NCI-H82 treated with DMSO at 0.1 percent for 48 hours (cell line): Measurements from ENCODE around the gene MARCHF5.
"Not testable (repeated sequence)": the region's sequence is repeated elsewhere in the genome, so short reads cannot be mapped to it uniquely, and the experiment has no call there.

Source experiments
- DNase-seq: peaks from one replicate; lab custom pipeline; 2025; ENCODE audit not compliant: unreplicated experiment; lab: John Stamatoyannopoulos, UW

The MARCHF5 gene

GRCh38 chr10:92304061-92304460 is 13.1 kb downstream of the MARCHF5 start:
- no peak for DNase-seq

GRCh38 chr10:92305133-92306072 is 14.4 kb downstream of the MARCHF5 start:
- no peak for DNase-seq

- no peak for DNase-seq
Measured at GRCh38 chr10:92309272-92309671, 18.3 kb downstream of the MARCHF5 start.

- no peak for DNase-seq
Measured at GRCh38 chr10:92313750-92314149, 22.8 kb downstream of the MARCHF5 start.

GRCh38 chr10:92316610-92317009 is 25.6 kb downstream of the MARCHF5 start:
- no peak for DNase-seq

- no peak for DNase-seq
Measured at GRCh38 chr10:92323079-92323478, 32.1 kb downstream of the MARCHF5 start.

DNA sequence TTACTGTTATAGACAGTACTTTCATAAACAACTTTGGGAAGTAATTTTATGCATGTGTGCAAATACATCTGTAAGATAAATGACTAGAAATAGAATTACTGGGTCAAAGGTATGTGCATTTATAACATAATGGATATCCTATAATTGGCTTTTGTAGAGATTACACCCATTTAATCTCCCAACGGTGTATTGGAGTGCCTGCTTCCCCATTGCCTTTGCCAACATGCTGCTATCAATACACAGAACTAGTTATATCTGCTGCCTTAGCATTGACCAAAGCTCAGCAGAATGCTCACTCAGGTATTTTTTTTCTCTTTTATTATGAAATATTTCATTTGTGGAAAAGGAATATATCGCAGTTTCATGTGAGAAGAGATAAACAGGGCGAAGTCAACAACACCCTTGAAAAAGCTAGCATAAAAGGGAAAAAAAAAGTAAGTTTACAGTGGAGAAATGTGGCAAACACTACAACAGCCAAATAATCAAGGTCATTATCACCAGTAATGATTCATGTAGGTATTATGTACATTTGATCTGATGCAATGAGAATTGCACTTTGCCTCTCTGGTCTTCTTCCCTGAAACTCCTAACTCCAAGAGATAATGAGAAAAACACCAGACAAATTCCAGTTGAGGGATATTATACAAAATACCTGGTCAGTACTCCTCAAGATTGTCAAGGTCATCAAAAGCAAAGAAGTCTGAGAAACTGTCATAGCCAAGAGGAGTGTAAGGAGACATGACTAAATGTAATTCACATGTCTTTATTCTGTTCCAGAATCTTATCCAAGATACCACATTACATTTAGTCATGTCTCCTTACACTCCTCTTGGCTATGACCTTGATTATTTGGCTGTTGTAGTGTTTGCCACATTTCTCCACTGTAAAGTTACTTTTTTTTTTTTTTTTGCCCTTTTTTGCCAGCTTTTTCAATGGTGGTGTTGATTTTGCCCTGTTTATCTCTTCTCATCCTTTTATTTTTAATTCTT is 36.8 kb downstream of the MARCHF5 start:
- peak; percentile 49 for DNase-seq

- DNase-seq, result no peak
Measured at GRCh38 chr10:92328993-92329392, 38.0 kb downstream of the MARCHF5 start.

- DNase-seq, result not testable (repeated sequence)
Measured at GRCh38 chr10:92329927-92330326, 39.0 kb downstream of the MARCHF5 start.

DNA sequence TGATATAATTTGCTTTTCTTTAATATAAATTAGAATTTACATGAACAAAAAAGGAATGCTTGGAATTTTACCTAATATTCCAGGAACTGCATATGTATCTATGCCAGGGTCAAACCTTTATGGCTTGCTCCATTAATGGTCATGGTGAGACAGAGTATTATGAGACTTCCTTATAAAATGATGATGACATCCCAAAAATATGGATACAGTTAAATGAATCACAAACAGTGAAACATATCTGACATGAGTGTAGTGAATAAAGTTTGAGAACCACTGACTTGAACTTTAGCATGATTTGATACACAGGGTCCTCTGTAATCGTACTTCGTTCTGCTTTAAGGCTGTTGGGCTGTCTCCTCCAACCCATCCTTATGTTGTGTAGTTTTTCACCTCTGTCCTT is 51.8 kb downstream of the MARCHF5 start:
- DNase-seq, result no peak

DNA sequence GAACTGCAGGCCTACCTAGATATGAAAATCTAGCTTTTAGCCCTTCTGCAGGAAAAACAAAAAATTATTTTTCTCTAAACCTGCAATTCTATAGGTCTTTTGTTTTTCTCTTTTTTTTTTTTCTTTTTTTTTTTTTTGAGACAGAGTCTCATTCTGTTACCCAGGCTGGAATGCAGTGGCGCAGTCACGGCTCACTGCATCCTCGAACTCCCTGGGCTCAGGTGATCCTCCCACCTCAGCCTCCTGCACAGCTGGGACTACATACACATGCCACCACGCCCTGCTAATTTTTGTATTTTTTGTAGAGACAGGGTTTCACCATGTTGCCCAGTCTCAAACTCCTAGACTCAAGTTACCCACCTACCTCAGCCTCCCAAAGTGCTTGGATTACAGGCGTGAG is 54.6 kb downstream of the MARCHF5 start:
- DNase-seq, result not testable (repeated sequence)

- not testable (repeated sequence) for DNase-seq
Measured at GRCh38 chr10:92347035-92347676, 56.2 kb downstream of the MARCHF5 start.

GRCh38 chr10:92350411-92350810 is 59.4 kb downstream of the MARCHF5 start:
- no peak for DNase-seq

- no peak for DNase-seq
Measured at GRCh38 chr10:92354587-92354986, 63.6 kb downstream of the MARCHF5 start.

GRCh38 chr10:92356041-92356440 is 65.1 kb downstream of the MARCHF5 start:
- DNase-seq, result no peak

- DNase-seq, result no peak
Measured at GRCh38 chr10:92363498-92363897, 72.5 kb downstream of the MARCHF5 start.

GRCh38 chr10:92366412-92367021 is 75.5 kb downstream of the MARCHF5 start:
- no peak for DNase-seq

DNA sequence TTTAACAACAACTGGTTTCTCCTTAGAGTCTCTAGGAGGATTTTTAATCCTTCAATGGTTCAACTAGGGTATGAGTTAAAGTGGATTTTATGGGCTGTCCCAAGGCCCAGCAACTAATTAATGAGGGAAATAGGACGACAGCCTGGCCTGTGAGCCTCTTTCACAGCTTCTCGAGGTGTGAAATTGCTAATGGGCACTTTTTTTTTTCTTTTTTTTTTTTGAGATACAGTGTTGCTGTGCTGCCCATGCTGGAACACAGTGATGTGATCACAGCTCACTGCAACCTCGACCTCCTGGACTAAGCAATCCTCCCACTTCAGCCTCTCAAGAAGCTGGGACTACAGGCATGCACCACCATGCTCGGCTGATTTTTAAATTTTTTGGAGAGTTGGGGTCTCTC is 87.0 kb downstream of the MARCHF5 start:
- DNase-seq, result no peak

DNA sequence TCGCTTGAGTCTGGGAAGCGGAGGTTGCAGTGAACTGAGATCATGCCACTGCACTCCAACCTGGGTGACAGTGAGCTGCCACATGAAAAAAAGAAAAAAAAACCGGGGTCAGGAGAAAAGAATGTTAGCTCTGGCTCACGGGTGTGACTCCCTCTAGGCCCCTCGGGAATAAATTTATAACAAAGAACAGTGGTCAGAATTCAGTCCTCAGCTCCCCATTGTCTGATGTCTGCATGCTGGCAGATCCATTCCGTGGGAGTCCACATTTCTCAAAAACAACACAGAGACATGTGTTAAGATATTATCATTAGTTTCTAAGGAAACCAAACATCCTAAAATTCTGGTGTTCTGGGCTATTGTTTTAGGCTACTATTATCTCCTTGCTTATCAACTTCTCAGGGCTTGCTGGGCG is 90.6 kb downstream of the MARCHF5 start:
- DNase-seq, result no peak

DNA sequence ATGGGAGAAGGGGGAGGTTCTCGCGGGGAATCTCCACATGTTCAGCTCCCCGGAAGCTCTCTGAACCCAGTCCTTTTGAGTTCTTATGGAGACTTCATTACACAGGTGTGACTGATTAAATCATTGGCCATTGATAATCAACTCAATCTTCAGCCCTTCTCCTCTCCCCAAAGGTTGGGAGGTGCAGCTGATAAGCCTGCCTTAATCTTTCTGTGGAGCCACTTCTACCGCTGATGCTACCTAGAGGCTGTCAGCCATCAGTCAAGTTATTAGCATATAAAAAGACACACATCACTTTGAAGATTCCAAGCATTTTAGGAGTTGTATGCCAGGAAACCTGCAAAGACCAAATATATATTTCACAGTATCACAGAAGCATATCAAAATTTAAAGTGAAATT is 91.7 kb downstream of the MARCHF5 start:
- DNase-seq, result no peak

DNA sequence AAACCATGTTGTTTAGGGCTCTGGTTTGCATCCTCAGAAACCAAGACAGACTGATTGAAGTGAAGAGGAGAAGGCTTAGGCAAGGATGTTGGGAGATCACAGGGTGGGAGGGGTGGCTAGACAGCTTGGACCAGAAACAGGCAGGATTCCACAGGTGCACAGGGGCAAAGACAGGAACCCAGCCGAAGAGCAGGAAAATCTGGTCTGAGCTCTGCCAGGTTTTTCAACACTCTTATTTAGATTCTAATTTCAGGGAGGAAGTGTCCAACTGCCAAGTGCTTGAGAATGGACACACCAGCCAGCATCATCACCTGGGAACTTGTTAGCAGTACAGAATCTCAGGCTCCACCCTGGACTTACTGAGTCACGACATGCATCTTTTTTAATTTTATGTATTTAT is 93.8 kb downstream of the MARCHF5 start:
- no peak for DNase-seq
